HG03565 (cell line): ENCODE results near the gene TANC1.
A peak's percentile ranks its signal among the peaks of the same experiment; 100 is the strongest.

Source experiments
- ATAC-seq: cut with Tn5 transposase; IDR thresholded peaks from one replicate; pipeline ENCODE4 v1.9.1; 2021; ENCODE audit warnings: mild to moderate bottlenecking, moderate library complexity; ENCODE audit not compliant: unreplicated experiment

Gene TANC1

GRCh38 chr2:158968396-158969161, at the start of gene TANC1:
TANC1 (plus strand) TSS chr2:158968640; CDS start chr2:159065911, 97,271 bp downstream.
- peak; percentile 90 for ATAC-seq

- no peak for ATAC-seq
These were observed 46.6 kb upstream of the TANC1 start for GRCh38 chr2:158921599-158922408.

DNA sequence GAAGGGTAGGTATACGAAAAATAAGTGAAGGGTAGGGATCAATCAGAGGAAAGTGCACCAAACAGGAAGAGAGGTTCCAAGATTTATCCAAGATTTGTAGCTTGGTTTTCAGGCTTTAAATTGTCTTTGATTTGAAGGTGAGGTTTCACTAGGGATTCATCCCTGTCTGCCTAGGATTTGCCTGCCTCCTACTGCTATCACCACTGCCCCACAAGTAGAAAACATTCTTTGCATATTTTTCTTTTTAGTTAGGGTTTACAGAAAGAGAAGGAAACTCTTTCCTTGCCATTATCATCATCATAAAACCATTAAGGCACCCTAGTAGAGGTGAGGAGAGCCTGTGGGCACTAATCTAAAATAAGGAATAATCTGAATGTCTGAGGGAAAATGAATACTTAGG, 45.8 kb upstream of the TANC1 start:
- no peak for ATAC-seq

GRCh38 chr2:158923180-158923594, 45.3 kb upstream of the TANC1 start:
- no peak for ATAC-seq

- no peak for ATAC-seq
These were observed 44.8 kb upstream of the TANC1 start for GRCh38 chr2:158923641-158924040.

- no peak for ATAC-seq
These were observed 41.9 kb upstream of the TANC1 start for GRCh38 chr2:158926478-158926948.

DNA sequence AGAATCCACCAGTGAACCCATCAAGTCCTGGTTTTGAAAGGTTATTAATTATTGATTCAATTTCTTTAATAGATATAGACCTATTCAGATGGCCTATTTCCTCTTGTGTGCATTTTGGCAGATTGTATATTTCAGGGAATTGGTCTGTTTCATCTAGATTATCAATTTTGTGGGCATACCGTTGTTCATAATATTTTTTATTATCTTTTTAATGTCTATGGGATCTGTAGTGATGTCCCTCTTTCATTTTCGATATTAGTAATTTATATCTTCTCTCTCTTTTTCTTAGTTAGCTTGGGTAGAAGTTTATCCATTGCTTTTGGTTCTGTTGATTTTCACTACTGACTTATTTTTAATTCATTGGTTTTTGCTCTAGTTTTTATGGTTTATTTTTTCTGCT, 39.9 kb upstream of the TANC1 start:
- ATAC-seq: no peak

DNA sequence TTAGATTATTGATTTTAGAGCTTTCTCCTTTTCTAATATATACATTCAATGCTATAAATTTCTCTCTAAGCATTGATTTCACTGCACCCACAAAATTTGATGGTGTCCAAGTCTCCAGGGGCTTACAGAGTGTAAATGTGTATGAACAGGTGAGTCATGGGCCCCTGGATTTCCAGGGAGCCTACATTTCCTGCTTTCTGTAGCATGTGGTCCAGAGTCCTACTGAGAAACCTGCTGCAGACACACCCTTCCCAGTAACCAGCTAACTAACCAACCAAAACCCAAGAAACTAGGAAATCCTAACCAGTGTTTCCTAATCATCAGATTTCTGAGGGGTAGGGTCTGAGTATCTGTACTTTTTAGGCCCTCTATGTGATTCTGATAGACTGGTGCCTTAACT, 39.5 kb upstream of the TANC1 start:
- ATAC-seq: no peak

- ATAC-seq: no peak
These were observed 36.9 kb upstream of the TANC1 start for GRCh38 chr2:158931572-158931971.

DNA sequence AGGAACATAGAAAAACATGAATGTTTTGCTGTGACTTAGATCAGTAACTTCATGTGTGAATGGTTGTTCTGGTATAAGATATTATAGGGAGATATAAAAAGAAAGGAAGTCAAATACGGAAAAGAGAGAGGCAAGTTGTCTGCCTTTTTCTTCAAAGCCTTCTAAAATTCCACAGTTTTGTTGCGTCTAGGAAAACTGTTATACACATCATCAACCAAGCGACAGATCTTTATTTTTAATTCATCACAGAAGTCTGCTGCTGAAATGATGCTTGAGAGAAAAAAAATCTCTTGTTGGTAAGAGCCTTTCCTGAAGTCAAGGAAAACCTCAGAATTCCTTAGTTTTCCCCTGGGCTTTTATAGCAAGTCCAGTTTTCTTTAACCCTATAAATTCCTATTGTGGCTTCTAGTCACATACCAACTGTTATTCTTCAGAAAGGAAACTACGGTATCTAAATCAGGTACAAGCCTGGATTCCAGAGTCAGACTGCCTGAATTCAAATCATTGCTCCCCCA, 36.3 kb upstream of the TANC1 start:
- no peak for ATAC-seq

- ATAC-seq: no peak
These were observed 34.3 kb upstream of the TANC1 start for GRCh38 chr2:158934170-158934569.

DNA sequence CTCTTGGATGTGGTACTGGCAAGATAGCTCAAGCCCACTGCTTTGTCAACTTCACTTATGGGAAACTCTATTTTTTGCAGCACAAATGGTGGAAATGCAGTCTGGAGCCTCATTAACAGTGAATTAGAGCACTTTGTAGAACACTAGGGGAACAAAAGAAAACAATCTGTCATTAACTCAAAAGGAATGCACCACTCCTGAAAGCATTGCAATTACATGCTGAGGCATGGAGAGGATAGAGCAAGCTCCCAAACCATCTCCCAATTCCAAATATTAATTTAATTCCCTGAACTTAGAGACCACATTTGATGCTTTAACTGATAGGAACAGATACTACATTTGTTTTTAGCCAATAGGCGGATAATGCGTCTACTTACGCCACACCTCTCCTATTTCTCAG, 32.8 kb upstream of the TANC1 start:
- no peak for ATAC-seq

DNA sequence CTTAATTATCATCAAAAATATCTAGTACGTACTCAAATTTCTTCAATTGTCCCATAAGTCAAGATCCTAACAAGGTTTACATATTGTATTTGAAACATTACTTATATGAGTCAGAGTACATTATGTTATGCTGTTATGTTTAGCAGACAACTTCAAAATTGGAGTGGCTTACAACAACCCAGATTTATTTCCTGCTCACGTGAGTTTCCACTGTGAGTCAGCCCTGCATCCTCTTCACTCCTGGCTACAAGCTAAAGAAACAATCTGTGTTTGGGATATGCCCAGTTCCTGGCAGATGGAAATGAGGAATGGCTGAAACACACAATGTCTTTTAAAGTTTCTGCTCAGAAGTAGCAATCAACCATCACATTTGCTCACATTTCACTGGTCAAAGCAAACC, 31.5 kb upstream of the TANC1 start:
- ATAC-seq: no peak

DNA sequence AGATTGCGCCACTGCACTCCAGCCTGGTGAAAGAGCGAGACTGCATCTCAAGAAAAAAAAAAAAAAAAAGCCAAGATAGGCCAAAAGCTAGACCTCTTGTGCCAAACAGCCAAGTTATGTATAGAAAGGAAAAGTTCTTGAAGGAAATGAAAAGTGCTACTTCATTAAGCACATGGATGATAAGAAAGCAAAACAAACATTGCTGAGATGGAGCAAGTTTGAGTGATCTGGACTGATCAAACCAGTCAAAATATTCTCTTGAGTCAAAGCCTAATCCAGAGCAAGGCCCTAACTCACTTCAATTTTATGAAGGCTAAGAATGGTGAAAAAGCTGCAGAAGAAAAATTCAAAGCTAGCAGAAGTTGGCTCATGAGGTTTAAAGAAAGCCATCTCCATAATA, 28.1 kb upstream of the TANC1 start:
- ATAC-seq: no peak

DNA sequence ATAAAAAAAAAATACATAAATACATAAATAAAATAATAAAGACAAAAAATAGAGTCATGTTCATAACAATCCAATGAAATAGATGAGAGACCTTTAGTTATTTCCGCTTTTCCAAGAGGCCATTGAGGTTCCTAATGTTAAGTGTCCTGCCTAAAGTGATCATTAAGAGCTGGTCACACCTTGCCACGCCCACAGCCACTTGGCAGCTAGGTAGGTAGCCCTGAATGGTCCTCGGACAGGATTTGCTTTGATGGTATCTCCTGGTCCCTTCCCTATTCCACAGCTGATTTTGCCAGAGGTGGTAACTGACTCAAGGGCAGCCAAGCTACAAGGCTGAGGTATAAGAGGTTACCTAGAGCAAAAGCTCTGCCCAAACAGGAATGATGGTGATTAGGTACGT, 24.5 kb upstream of the TANC1 start:
- no peak for ATAC-seq

DNA sequence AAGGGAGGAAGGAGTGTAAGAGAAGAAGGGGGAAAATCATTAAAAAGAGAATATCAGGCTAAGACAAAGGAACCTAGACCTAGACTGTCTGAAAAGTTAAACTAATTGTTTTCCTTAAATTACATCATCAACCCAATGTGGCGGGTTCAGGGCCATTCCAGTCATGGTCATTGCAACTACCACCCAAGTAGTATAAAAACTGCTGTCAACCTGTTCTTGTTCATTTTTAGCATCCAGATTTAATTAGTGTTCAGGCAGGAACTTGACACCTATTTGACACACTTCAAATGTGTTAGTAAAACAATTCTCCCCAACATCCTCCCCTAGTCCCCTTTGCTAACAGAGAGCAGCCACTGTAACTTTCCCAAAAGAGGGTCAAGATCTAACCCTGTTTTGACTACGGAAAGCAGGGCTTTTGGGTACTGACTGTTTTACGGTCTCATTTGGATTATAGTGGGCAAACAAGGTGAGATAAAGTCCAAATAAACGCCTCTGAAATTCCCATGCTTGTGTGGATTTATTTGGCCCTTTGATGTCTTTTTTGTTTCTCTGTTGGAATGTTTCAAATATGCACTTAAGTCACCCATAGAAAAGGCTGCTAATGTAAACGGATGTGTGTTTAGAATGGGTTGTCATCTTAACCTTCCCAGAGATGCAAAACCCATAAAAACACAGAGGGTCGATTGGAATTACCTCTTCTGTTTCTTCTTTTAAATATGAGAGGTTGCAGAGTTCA, 19.3 kb upstream of the TANC1 start:
- no peak for ATAC-seq

DNA sequence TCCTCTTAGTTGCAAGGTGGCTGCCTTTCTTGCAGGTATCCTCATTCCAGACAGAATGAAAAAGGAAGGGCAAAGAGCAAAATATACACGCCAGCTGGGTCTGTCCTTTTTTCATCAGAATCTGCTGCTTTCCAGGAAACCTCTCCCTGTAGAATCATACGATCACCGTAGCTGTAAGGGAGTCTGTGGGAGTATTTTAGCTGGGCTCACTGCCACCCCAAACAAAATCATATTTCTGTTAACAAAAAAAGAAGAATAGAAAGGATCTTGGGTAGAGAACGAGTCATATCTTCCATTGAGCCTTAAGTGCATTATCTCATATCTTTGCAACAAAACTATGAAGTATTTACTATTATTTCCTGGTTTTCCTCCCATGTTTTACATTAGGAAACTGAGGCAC, 15.0 kb upstream of the TANC1 start:
- ATAC-seq: no peak

- ATAC-seq: no peak
These were observed 14.3 kb upstream of the TANC1 start for GRCh38 chr2:158953926-158954763.

GRCh38 chr2:158955842-158956365, 12.5 kb upstream of the TANC1 start:
- no peak for ATAC-seq

DNA sequence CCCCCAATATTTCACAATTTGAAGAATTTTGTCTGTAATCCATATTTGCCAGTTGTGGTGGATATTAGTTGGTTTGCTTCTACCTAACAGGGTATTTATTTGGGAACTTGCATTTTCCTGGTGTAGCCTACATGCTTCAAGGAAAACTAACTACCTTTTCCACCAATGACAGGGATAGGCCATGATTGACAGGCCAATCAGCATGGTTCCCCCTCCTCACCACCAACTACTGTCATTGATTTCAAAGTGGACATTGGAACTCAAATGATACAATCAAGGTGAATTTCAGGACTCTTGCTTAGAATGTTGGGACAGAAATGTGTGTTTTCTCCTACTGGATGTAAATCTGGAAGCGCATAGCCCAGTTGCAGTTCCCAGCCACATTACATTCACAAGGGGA, 10.1 kb upstream of the TANC1 start:
- ATAC-seq: no peak
